ENCODE measurements around the gene MEFV. TPM values are rescaled to one million over a fixed set of nuclear protein-coding genes. Genes with fewer than 3 reads are reported as not detected.
A peak's percentile ranks its signal among the peaks of the same experiment; 100 is the strongest.

The MEFV gene
- total and polyA plus RNA-seq, 2 of the 13 experiments (the other 11 are each of a cell fraction or from before 2014, with no cell fraction given), result 0.22 TPM; not detected in 1

- TF ChIP-seq HMGXB3 (CRISPR knock-in tag; IDR thresholded peaks at IDR 0.05; ENCODE audit: borderline replicate concordance) (peak; percentile 54; the same call in 1 of the 2 replicates), DPF2 (CRISPR knock-in tag; IDR thresholded peaks at IDR 0.05; ENCODE audit: borderline replicate concordance, low read depth) (0 out of 2 replicates have a peak, but pooled peaks have one; percentile 71), NFYC (CRISPR knock-in tag; IDR thresholded peaks at IDR 0.05) (no peak), HNF4A (CRISPR knock-in tag; IDR thresholded peaks at IDR 0.05) (peak; percentile 92), ZNF329 (CRISPR knock-in tag; IDR thresholded peaks at IDR 0.05; ENCODE audit: low read depth) (no peak), ZNF136 (CRISPR knock-in tag; IDR thresholded peaks at IDR 0.05; ENCODE audit: low read depth) (no peak), ZNF746 (CRISPR knock-in tag; IDR thresholded peaks at IDR 0.05) (peak; percentile 49; the same call in 1 of the 2 replicates), ZNF670 (CRISPR knock-in tag; IDR thresholded peaks at IDR 0.05; ENCODE audit: borderline replicate concordance) (no peak), ZNF780A (CRISPR knock-in tag; IDR thresholded peaks at IDR 0.05) (no peak), REXO4 (CRISPR knock-in tag; IDR thresholded peaks at IDR 0.05; ENCODE audit: borderline replicate concordance) (no peak), ZKSCAN8 (CRISPR knock-in tag; IDR thresholded peaks at IDR 0.05; ENCODE audit: borderline replicate concordance) (peak; percentile 56; the same call in 1 of the 2 replicates), ZNF777 (CRISPR knock-in tag; IDR thresholded peaks at IDR 0.05) (no peak), ZBTB20 (CRISPR knock-in tag; IDR thresholded peaks at IDR 0.05; ENCODE audit: borderline replicate concordance, low read depth) (no peak), SNAPC4 (CRISPR knock-in tag; IDR thresholded peaks at IDR 0.05) (no peak), ZNF672 (CRISPR knock-in tag; IDR thresholded peaks at IDR 0.05) (no peak)
Observed at GRCh38 chr16:3198334-3199072, 57.9 kb downstream of the MEFV start (continued).
